ENCODE results near the gene DYNC2I2.

Gene DYNC2I2

DNA sequence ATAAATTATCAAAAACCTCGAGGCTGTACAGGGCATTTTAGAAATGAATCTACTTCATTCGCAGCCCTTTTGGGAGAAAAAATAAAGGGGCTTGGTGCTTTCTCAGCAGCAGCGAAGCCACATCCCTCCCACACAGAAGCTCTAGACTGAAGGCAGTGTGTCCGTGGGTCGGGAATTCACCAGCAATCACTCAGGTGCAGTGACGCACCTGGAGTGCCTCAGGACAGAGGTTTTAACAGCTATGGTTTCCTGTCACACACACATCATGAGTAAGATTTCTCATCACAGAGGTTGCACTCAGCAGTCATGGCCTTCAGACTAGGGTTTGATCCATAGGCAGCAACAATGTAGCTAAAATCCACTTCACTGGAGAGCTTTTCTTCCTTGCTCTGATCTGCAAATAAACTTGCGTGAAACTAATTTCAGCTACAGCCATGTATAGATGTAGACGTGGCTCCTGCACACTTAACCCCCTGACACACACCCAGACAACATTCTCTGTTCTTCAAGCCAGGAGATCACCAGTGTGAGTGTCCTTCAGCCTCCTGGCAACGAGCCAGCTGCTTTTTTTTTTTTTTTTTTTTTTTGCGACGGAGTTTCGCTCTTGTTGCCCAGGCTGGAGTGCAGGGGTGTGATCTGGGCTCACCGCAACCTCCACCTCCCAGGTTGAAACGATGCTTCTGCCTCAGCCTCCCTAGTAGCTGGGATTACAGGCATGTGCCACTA lies 34.8 kb downstream of the DYNC2I2 start:
- Histone ChIP-seq H3K27ac (ENCODE audit: poor library complexity, severe bottlenecking) (no peak overlapping the region), H3K4me3 (ENCODE audit: severe bottlenecking) (no peak overlapping the region), H3K27me3 (ENCODE audit: insufficient read depth, poor library complexity, severe bottlenecking) (no peaks in the 10 kb centered on the region), H3K9me3 (ENCODE audit: severe bottlenecking) (no peaks in the 10 kb centered on the region), H3K4me1 (ENCODE audit: insufficient read depth, poor library complexity, severe bottlenecking) (no peaks in the 10 kb centered on the region), H3K36me3 (ENCODE audit: low read depth) (peaks cover 100% of the 10 kb centered on the region)
- ATAC-seq (ENCODE audit: low read depth) (no peak), DNase-seq (ENCODE audit: low spot score) (no peak)
- TF ChIP-seq, protein P1, sequence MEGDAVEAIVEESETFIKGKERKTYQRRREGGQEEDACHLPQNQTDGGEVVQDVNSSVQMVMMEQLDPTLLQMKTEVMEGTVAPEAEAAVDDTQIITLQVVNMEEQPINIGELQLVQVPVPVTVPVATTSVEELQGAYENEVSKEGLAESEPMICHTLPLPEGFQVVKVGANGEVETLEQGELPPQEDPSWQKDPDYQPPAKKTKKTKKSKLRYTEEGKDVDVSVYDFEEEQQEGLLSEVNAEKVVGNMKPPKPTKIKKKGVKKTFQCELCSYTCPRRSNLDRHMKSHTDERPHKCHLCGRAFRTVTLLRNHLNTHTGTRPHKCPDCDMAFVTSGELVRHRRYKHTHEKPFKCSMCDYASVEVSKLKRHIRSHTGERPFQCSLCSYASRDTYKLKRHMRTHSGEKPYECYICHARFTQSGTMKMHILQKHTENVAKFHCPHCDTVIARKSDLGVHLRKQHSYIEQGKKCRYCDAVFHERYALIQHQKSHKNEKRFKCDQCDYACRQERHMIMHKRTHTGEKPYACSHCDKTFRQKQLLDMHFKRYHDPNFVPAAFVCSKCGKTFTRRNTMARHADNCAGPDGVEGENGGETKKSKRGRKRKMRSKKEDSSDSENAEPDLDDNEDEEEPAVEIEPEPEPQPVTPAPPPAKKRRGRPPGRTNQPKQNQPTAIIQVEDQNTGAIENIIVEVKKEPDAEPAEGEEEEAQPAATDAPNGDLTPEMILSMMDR (IDR thresholded peaks at IDR 0.05; ENCODE audit: poor library complexity, severe bottlenecking), result no peak

- H3K27ac ChIP-seq (ENCODE audit: poor library complexity, severe bottlenecking), result no peak overlapping the region
- ATAC-seq (ENCODE audit: low read depth) (no peak), DNase-seq (ENCODE audit: low spot score) (no peak)
- H3K9me3 ChIP-seq (ENCODE audit: severe bottlenecking), result no peaks in the 10 kb centered on the region
- TF ChIP-seq, protein P1 (IDR thresholded peaks at IDR 0.05; ENCODE audit: poor library complexity, severe bottlenecking), result no peak
- H3K4me1 ChIP-seq (ENCODE audit: insufficient read depth, poor library complexity, severe bottlenecking), result no peaks in the 10 kb centered on the region
- H3K27me3 ChIP-seq (ENCODE audit: insufficient read depth, poor library complexity, severe bottlenecking), result no peaks in the 10 kb centered on the region
- H3K36me3 ChIP-seq (ENCODE audit: low read depth), result peaks cover 100% of the 10 kb centered on the region
- no peak overlapping the region for H3K4me3 ChIP-seq (ENCODE audit: severe bottlenecking)
These were observed 36.9 kb downstream of the DYNC2I2 start for GRCh38 chr9:128619779-128620178.

DNA sequence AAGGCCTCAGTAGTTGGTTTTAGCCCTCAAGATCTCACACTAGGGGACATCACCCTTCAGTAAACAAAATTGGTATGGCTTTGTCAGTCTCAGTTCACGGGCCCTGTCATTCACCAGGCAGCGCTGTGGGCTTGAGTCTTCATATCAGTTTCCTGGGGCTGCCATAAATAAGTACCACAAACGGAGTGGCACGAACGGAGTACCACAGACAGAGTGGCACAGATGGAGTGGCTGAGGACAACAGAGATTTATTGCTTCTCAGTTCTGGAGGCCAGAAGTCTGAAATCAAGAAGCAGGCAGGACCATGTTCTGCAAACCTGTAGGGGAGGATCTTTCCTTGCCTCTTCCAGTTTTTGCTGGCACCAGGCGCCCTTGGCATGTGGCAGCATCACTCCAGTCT lies 37.5 kb downstream of the DYNC2I2 start:
- Histone ChIP-seq H3K27ac (ENCODE audit: poor library complexity, severe bottlenecking) (no peak overlapping the region), H3K36me3 (ENCODE audit: low read depth) (peaks cover 100% of the 10 kb centered on the region), H3K4me1 (ENCODE audit: insufficient read depth, poor library complexity, severe bottlenecking) (no peaks in the 10 kb centered on the region), H3K9me3 (ENCODE audit: severe bottlenecking) (no peaks in the 10 kb centered on the region), H3K27me3 (ENCODE audit: insufficient read depth, poor library complexity, severe bottlenecking) (no peaks in the 10 kb centered on the region), H3K4me3 (ENCODE audit: severe bottlenecking) (no peak overlapping the region)
- ATAC-seq (ENCODE audit: low read depth), result no peak
- TF ChIP-seq, protein P1 (IDR thresholded peaks at IDR 0.05; ENCODE audit: poor library complexity, severe bottlenecking), result no peak
- no peak for DNase-seq (ENCODE audit: low spot score)

DNA sequence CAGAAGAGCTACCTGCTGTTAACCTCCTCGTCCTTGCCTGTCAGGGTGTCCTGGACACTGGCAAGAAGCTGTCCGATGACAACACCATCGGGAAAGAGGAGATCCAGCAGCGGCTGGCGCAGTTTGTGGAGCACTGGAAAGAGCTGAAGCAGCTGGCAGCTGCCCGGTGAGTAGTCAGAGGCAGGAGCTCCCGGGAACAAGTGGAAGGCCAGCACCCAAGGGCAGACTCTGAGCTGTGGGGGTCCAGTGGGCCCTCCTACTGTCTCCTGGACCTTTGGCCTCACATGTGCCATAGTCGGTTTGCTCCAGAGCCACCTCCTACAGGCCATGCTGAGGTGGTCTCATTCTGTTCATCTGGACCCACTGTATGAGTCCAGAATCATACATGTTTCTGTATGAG lies 38.7 kb downstream of the DYNC2I2 start:
- ATAC-seq (ENCODE audit: low read depth) (no peak), DNase-seq (ENCODE audit: low spot score) (no peak)
- TF ChIP-seq, protein P1 (IDR thresholded peaks at IDR 0.05; ENCODE audit: poor library complexity, severe bottlenecking), result no peak
- Histone ChIP-seq H3K36me3 (ENCODE audit: low read depth) (peaks cover 100% of the 10 kb centered on the region), H3K27ac (ENCODE audit: poor library complexity, severe bottlenecking) (no peak overlapping the region), H3K9me3 (ENCODE audit: severe bottlenecking) (no peaks in the 10 kb centered on the region), H3K4me1 (ENCODE audit: insufficient read depth, poor library complexity, severe bottlenecking) (no peaks in the 10 kb centered on the region), H3K4me3 (ENCODE audit: severe bottlenecking) (no peak overlapping the region), H3K27me3 (ENCODE audit: insufficient read depth, poor library complexity, severe bottlenecking) (no peaks in the 10 kb centered on the region)

- ATAC-seq (ENCODE audit: low read depth), result no peak
- Histone ChIP-seq H3K4me3 (ENCODE audit: severe bottlenecking) (no peak overlapping the region), H3K9me3 (ENCODE audit: severe bottlenecking) (no peaks in the 10 kb centered on the region), H3K27ac (ENCODE audit: poor library complexity, severe bottlenecking) (no peak overlapping the region), H3K36me3 (ENCODE audit: low read depth) (peaks cover 100% of the 10 kb centered on the region), H3K27me3 (ENCODE audit: insufficient read depth, poor library complexity, severe bottlenecking) (no peaks in the 10 kb centered on the region), H3K4me1 (ENCODE audit: insufficient read depth, poor library complexity, severe bottlenecking) (no peaks in the 10 kb centered on the region)
- DNase-seq (ENCODE audit: low spot score), result no peak
- TF ChIP-seq, protein P1 (IDR thresholded peaks at IDR 0.05; ENCODE audit: poor library complexity, severe bottlenecking), result no peak
These were observed 41.1 kb downstream of the DYNC2I2 start for GRCh38 chr9:128615571-128615970.
